HepG2 (cell line): ENCODE data around the gene ZNF652.

ENCODE experiments used
- CREM ChIP-seq, 2 experiments: sonication (generic) in 1 of 2; formaldehyde crosslinking in 1 of 2; IDR thresholded peaks; 2 replicates each; pipeline versions ENCODE4 v1.4.0 to v1.6.1; 2016 to 2020; ENCODE audit warnings: antibody characterized with exemption in 1 of 2, mild to moderate bottlenecking in 1 of 2, missing genetic modification reagents in 1 of 2
- HOXA9 ChIP-seq: sonication (generic); formaldehyde crosslinking; IDR thresholded peaks from 2 replicates; pipeline ENCODE4 v1.8.1; 2022; ENCODE audit warnings: missing genetic modification reagents, mild to moderate bottlenecking, moderate library complexity, borderline replicate concordance
- MAZ ChIP-seq, 2 experiments: sonication (generic) in 1 of 2; formaldehyde crosslinking in 1 of 2; IDR thresholded peaks; 2 replicates each; pipeline versions ENCODE4 v1.5.0 to v1.6.1; 2012 to 2020; ENCODE audit warnings: low read depth in 2 of 2, mild to moderate bottlenecking in 2 of 2, borderline replicate concordance in 1 of 2, improper control_type of control experiment in 1 of 2, low read length in 1 of 2, missing genetic modification reagents in 1 of 2, moderate library complexity in 1 of 2
- NFE2L2 ChIP-seq: fragments of 150-350 bp; IDR thresholded peaks from 2 replicates; pipeline ENCODE4 v1.6.1; 2014; ENCODE audit warnings: low read length
- POLR2A ChIP-seq, 2 experiments: IDR thresholded peaks; 2 replicates each; pipeline ENCODE4 v1.6.1; 2011; ENCODE audit warnings: low read depth in 2 of 2, low read length in 2 of 2, mild to moderate bottlenecking in 1 of 2, moderate library complexity in 1 of 2; ENCODE audit not compliant: insufficient read depth in 1 of 2
- RFX5 ChIP-seq: IDR thresholded peaks from 2 replicates; pipeline ENCODE4 v1.6.1; 2011; ENCODE audit warnings: low read depth, low read length, improper control_type of control experiment
- ZBTB44 ChIP-seq: sonication (generic); formaldehyde crosslinking; IDR thresholded peaks from 2 replicates; pipeline ENCODE4 v1.4.0; 2020; ENCODE audit warnings: missing genetic modification reagents
- ZFP36L2 ChIP-seq: sonication (generic); formaldehyde crosslinking; IDR thresholded peaks from 2 replicates; pipeline ENCODE4 v1.4.0; 2020; ENCODE audit warnings: missing genetic modification reagents
- ZNF292 ChIP-seq: sonication (generic); formaldehyde crosslinking; IDR thresholded peaks from 2 replicates; pipeline ENCODE4 v1.8.1; 2022; ENCODE audit warnings: mild to moderate bottlenecking, low read depth, missing genetic modification reagents, borderline replicate concordance
- ZNF639 ChIP-seq: conservative IDR thresholded peaks from 2 replicates; pipeline ENCODE4 v1.6.1; 2018; ENCODE audit warnings: missing genetic modification reagents
- ZNF703 ChIP-seq: sonication (generic); formaldehyde crosslinking; IDR thresholded peaks from 2 replicates; pipeline ENCODE4 v1.5.1; 2020; ENCODE audit warnings: missing genetic modification reagents, mild to moderate bottlenecking, moderate library complexity, borderline replicate concordance
- TF ChIP-seq, protein P1 (sequence below): IDR thresholded peaks from 2 replicates; pipeline ENCODE4 v1.6.1; 2012; ENCODE audit warnings: low read length, improper control_type of control experiment

- TF ChIP-seq ZNF292 (CRISPR knock-in tag) = no peak
- TF ChIP-seq MAZ (IDR thresholded peaks at IDR 0.05; ENCODE audit: borderline replicate concordance, low read depth, low read length) = no peak
- TF ChIP-seq MAZ (CRISPR knock-in tag; IDR thresholded peaks at IDR 0.05; ENCODE audit: low read depth) = no peak
- no peak for TF ChIP-seq CREM (IDR thresholded peaks at IDR 0.05)
- no peak for TF ChIP-seq CREM (CRISPR knock-in tag; IDR thresholded peaks at IDR 0.05)
- TF ChIP-seq HOXA9 (CRISPR knock-in tag) = no peak
- no peak for TF ChIP-seq NFE2L2
- TF ChIP-seq, protein P1, sequence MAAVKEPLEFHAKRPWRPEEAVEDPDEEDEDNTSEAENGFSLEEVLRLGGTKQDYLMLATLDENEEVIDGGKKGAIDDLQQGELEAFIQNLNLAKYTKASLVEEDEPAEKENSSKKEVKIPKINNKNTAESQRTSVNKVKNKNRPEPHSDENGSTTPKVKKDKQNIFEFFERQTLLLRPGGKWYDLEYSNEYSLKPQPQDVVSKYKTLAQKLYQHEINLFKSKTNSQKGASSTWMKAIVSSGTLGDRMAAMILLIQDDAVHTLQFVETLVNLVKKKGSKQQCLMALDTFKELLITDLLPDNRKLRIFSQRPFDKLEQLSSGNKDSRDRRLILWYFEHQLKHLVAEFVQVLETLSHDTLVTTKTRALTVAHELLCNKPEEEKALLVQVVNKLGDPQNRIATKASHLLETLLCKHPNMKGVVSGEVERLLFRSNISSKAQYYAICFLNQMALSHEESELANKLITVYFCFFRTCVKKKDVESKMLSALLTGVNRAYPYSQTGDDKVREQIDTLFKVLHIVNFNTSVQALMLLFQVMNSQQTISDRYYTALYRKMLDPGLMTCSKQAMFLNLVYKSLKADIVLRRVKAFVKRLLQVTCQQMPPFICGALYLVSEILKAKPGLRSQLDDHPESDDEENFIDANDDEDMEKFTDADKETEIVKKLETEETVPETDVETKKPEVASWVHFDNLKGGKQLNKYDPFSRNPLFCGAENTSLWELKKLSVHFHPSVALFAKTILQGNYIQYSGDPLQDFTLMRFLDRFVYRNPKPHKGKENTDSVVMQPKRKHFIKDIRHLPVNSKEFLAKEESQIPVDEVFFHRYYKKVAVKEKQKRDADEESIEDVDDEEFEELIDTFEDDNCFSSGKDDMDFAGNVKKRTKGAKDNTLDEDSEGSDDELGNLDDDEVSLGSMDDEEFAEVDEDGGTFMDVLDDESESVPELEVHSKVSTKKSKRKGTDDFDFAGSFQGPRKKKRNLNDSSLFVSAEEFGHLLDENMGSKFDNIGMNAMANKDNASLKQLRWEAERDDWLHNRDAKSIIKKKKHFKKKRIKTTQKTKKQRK = no peak
- no peak for TF ChIP-seq ZBTB44
- no peak for TF ChIP-seq RFX5
- no peak for TF ChIP-seq ZNF639 (CRISPR knock-in tag)
- TF ChIP-seq POLR2A (IDR thresholded peaks at IDR 0.05; ENCODE audit: insufficient read depth in 1 of 2, low read depth in 2 of 2, low read length in 2 of 2) = no peak
- TF ChIP-seq ZFP36L2 = no peak
- no peak for TF ChIP-seq ZNF703 (CRISPR knock-in tag)
These were observed 1.9 kb downstream of the ZNF652 start for GRCh38 chr17:49359990-49360795.
